HG02885 (cell line): ENCODE data around the gene PSMD14.

Experiments
- ATAC-seq: cut with Tn5 transposase; IDR thresholded peaks from one replicate; pipeline ENCODE4 v1.9.1; 2021; ENCODE audit warnings: mild to moderate bottlenecking; ENCODE audit not compliant: unreplicated experiment, poor library complexity

The PSMD14 gene

DNA sequence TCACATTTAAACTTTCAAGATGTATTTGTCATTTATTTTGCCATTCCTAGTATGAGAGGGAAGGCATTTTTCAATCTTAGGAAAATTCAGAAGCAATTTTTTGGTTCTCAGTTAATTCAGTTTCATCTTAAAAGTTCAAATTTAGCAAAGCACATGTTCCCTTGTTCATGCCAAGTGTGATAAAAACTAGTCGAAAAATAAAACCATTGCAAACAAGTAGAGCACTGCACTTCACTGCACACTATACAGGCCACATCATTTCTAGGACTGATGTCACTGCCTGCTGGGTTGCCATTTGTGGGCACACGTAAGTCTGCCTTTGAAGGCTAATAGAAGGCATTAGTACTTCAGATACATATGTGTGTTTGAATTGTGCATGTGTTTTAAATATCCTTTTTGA lies 122.2 kb downstream of the PSMD14 start:
- no peak for ATAC-seq

- no peak for ATAC-seq
Measured at GRCh38 chr2:161432107-161432506, 123.9 kb downstream of the PSMD14 start.

- no peak for ATAC-seq
Measured at GRCh38 chr2:161434118-161434517, 125.9 kb downstream of the PSMD14 start.

DNA sequence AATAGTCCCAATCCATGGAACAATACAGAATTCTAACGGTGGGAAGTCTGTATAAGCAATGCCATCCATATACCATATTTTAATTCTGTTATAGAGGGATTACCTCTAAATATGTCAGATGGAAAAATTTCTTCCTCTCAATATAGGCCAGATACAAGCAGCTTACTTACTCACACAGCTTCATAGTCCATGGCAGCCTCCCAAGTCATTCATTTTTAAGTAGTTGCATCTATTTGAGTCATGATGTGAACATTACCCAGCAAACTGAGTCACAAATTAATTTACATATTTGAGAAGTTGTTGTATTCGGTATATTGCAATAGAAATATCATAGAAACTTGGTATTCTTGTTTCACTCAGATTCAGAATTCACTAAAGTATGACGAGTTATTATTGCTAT lies 128.2 kb downstream of the PSMD14 start:
- no peak for ATAC-seq

DNA sequence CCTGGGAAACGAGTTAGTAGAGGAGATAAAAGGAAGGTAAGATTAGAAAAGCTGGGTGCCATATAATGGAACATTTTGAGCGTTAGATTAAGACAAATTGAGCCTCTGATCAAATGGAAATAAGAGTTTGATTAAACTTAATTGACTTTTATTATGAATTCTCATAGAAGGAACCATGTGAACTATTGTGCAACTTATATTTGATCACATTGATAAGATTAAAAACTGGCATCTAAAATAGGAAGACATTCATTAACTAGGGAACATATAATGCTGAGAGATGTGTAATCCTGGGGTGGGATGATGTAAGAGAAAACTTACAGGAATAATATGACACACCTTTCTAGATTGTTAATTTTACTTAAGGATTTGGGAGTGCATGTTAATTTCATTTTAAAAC lies 130.4 kb downstream of the PSMD14 start:
- no peak for ATAC-seq

GRCh38 chr2:161445097-161445496 lies 136.9 kb downstream of the PSMD14 start:
- ATAC-seq, result no peak

DNA sequence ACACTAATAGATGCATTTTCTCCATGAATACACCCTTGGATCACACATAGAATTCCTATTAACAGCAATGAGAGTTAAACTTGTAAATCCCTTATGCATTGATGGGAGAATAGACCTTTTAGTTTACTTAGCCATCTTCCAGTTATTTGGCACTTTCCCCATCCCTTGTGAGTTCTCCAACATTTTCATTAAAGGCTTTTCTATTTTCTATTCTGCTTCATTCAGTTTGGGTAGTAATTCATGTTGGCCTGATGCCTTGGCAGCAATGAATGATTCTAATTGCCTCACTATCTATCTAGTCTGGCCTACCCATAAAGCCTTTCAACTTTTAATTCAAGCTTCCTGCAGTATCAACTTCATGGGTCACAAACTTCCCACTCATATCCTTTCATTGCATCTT lies 140.2 kb downstream of the PSMD14 start:
- ATAC-seq, result no peak
